CD14-positive monocyte (primary cell): ENCODE data around the gene MED20. TPM values are rescaled to one million over a fixed set of nuclear protein-coding genes. Genes with fewer than 3 reads are reported as not detected.
A peak's percentile ranks its signal among the peaks of the same experiment; 100 is the strongest.

Experiments used
- DNase-seq, 3 donors: peaks; one replicate each; pipeline ENCODE4 v3.0.0-alpha.2; 2011 to 2022
- H2AFZ ChIP-seq: 2 replicates; pipeline ENCODE4 v1.6.0; 2012; ENCODE audit warnings: mild to moderate bottlenecking, low read depth, low read length, inconsistent platforms; ENCODE audit not compliant: insufficient read depth, poor library complexity, severe bottlenecking
- H3K27ac ChIP-seq, 2 donors: 1 replicate in 1 of 2; 2 replicates in 1 of 2; pipeline ENCODE4 v1.5.1; 2012 to 2013; ENCODE audit warnings: low read length in 2 of 2, control low read depth in 1 of 2, inconsistent platforms in 1 of 2, low read depth in 1 of 2, mild to moderate bottlenecking in 1 of 2
- H3K27me3 ChIP-seq, 2 donors: one replicate each; pipeline versions ENCODE4 v1.6.0 to v1.6.1; 2011 to 2013; ENCODE audit warnings: low read length in 2 of 2; ENCODE audit not compliant: control insufficient read depth in 2 of 2, insufficient read depth in 2 of 2
- H3K36me3 ChIP-seq, 2 donors: replicated peaks in 1 of 2; 1 replicate in 1 of 2; 2 replicates in 1 of 2; pipeline versions ENCODE4 v1.5.1 to v1.6.1; 2012 to 2013; ENCODE audit warnings: low read length in 2 of 2, control low read depth in 1 of 2, inconsistent platforms in 1 of 2, mild to moderate bottlenecking in 1 of 2; ENCODE audit not compliant: insufficient read depth in 2 of 2, control insufficient read depth in 1 of 2
- H3K4me1 ChIP-seq, 2 donors: 1 replicate in 1 of 2; 2 replicates in 1 of 2; pipeline versions ENCODE4 v1.5.1 to v1.6.1; 2012 to 2013; ENCODE audit warnings: low read length in 2 of 2, control low read depth in 1 of 2, inconsistent platforms in 1 of 2, mild to moderate bottlenecking in 1 of 2, moderate library complexity in 1 of 2; ENCODE audit not compliant: insufficient read depth in 2 of 2, control insufficient read depth in 1 of 2
- H3K4me2 ChIP-seq: replicated peaks from 2 replicates; pipeline ENCODE3; 2012; ENCODE audit warnings: low read length, moderate library complexity, mild to moderate bottlenecking; ENCODE audit not compliant: poor library complexity, severe bottlenecking; ENCODE audit errors: extremely low read depth
- H3K4me3 ChIP-seq, 3 experiments: fragments of 200-600 bp in 1 of 3; sonication (generic) in 1 of 3; replicated peaks in 1 of 3; 1 replicate in 2 of 3; 2 replicates in 1 of 3; pipeline ENCODE4 v1.5.1; 2011 to 2013; ENCODE audit warnings: low read length in 3 of 3, mild to moderate bottlenecking in 3 of 3, control low read depth in 2 of 3, low read depth in 2 of 3, inconsistent platforms in 1 of 3, moderate library complexity in 1 of 3
- H3K79me2 ChIP-seq: 2 replicates; pipeline ENCODE4 v1.6.0; 2012; ENCODE audit warnings: mild to moderate bottlenecking, control low read depth, inconsistent platforms, low read length, moderate library complexity; ENCODE audit not compliant: insufficient read depth
- H3K9ac ChIP-seq: 2 replicates; pipeline ENCODE4 v1.6.0; 2017; ENCODE audit warnings: low read length, mild to moderate bottlenecking; ENCODE audit not compliant: insufficient read depth, poor library complexity, severe bottlenecking
- H3K9me3 ChIP-seq, 2 donors: replicated peaks in 1 of 2; 1 replicate in 1 of 2; 2 replicates in 1 of 2; pipeline versions ENCODE4 v1.5.1 to v1.6.1; 2012 to 2013; ENCODE audit warnings: low read length in 2 of 2, control low read depth in 1 of 2; ENCODE audit not compliant: control insufficient read depth in 1 of 2, insufficient read depth in 1 of 2
- H4K20me1 ChIP-seq: 2 replicates; pipeline ENCODE4 v1.6.0; 2012; ENCODE audit warnings: mild to moderate bottlenecking, low read length, control low read depth, moderate library complexity; ENCODE audit not compliant: insufficient read depth
- H3K27ac Mint-ChIP-seq, 7 donors: one replicate each; pipeline ENCODE4 v1.8.0; 2020; ENCODE audit warnings: mild to moderate bottlenecking in 7 of 7, mixed read lengths in 7 of 7, moderate library complexity in 6 of 7, inconsistent platforms in 2 of 7
- H3K27me3 Mint-ChIP-seq, 3 donors: one replicate each; pipeline ENCODE4 v1.8.0; 2021 to 2022; ENCODE audit warnings: low read depth in 3 of 3, mild to moderate bottlenecking in 3 of 3, mixed read lengths in 3 of 3, moderate library complexity in 3 of 3, inconsistent platforms in 1 of 3
- H3K36me3 Mint-ChIP-seq, 2 donors: one replicate each; pipeline ENCODE4 v1.8.0; 2020; ENCODE audit warnings: mixed read lengths in 2 of 2, inconsistent platforms in 1 of 2, mild to moderate bottlenecking in 1 of 2
- H3K4me1 Mint-ChIP-seq: one replicate; pipeline ENCODE4 v1.8.0; 2020; ENCODE audit warnings: mild to moderate bottlenecking, mixed read lengths
- H3K4me3 Mint-ChIP-seq, 2 donors: one replicate each; pipeline ENCODE4 v1.8.0; 2020; ENCODE audit warnings: mild to moderate bottlenecking in 2 of 2, mixed read lengths in 2 of 2, moderate library complexity in 1 of 2
- H3K9me3 Mint-ChIP-seq, 7 donors: one replicate each; pipeline ENCODE4 v1.8.0; 2020 to 2022; ENCODE audit warnings: mixed read lengths in 7 of 7, mild to moderate bottlenecking in 6 of 7, moderate library complexity in 6 of 7, inconsistent platforms in 2 of 7
- CTCF ChIP-seq: fragments of 200-600 bp; IDR thresholded peaks from one replicate; pipeline ENCODE4 v1.8.0; 2022; ENCODE audit warnings: antibody characterized with exemption, mild to moderate bottlenecking
- WGBS: methylation state at CpG from one replicate; pipeline ENCODE4 v1.1.5; 2013; ENCODE audit warnings: missing lambda C conversion rate; ENCODE audit not compliant: insufficient coverage; 5-methylcytosine and 5-hydroxymethylcytosine counted together
- intact Hi-C, 2 donors: fragments of 100-400 bp; cut with micrococcal nuclease; formaldehyde crosslinking; loops; one replicate each; pipeline versions ENCODE4 v1.15.0 to v1.15.1; 2023
- polyA plus RNA-seq, 3 donors: library from polyadenylated mRNA; depleted of rRNA in 1 of 3; unstranded in 2 of 3; stranded (reverse) in 1 of 3; fragments of 300-500 nt in 2 of 3; fragments of >200 nt in 1 of 3; fragmentation: Illumina TruSeq in 2 of 3; gene quantifications; 1 replicate in 2 of 3; 2 replicates in 1 of 3; pipeline ENCODE4 v1.2.3, GENCODE V29; 2012 to 2021

MED20 gene
- polyA plus RNA-seq, 3 donors: 6.3 to 16.2 (median 13.6) TPM

GRCh38 chr6:41874741-41875140 lies 46.2 kb downstream of the MED20 start:
- WGBS: 88% methylated on average over 1 of the region's 1 CpG
- Mint-ChIP-seq H3K27me3 (no peaks in the 10 kb centered on the region), H3K27ac (peak overlapping the region in 1 of 7 donors; percentile 42), H3K4me3 (no peak overlapping the region), H3K9me3 (peaks cover 0 to 10% (median 3%) of the 10 kb centered on the region in 7 donors), H3K4me1 (peaks cover 12% of the 10 kb centered on the region), H3K36me3 (peaks cover 3% of the 10 kb centered on the region in 2 donors)
- H3K27ac ChIP-seq: no peak overlapping the region
- H3K36me3 ChIP-seq: no peaks in the 10 kb centered on the region
- peaks cover 6 to 8% of the 10 kb centered on the region in 2 donors for H3K4me1 ChIP-seq
- H4K20me1 ChIP-seq: no peaks in the 10 kb centered on the region
- no peak for TF ChIP-seq CTCF
- H2AFZ ChIP-seq: no peak overlapping the region
- H3K9ac ChIP-seq: no peak overlapping the region
- no peak for DNase-seq
- H3K4me3 ChIP-seq: no peak overlapping the region
- intact Hi-C loops: no loop called here
- no peaks in the 10 kb centered on the region for H3K27me3 ChIP-seq
- H3K79me2 ChIP-seq: no peaks in the 10 kb centered on the region
- peaks cover 0 to 6% of the 10 kb centered on the region in 2 donors for H3K9me3 ChIP-seq
- H3K4me2 ChIP-seq: no peak overlapping the region

GRCh38 chr6:41872147-41872546 lies 48.8 kb downstream of the MED20 start:
- Histone ChIP-seq H3K9ac (no peak overlapping the region), H2AFZ (no peak overlapping the region), H4K20me1 (no peaks in the 10 kb centered on the region), H3K27me3 (no peaks in the 10 kb centered on the region), H3K36me3 (no peaks in the 10 kb centered on the region), H3K79me2 (no peaks in the 10 kb centered on the region), H3K9me3 (peaks cover 0 to 6% of the 10 kb centered on the region in 2 donors), H3K27ac (peak overlapping the region in 1 of 2 donors; percentile 18), H3K4me3 (no peak overlapping the region), H3K4me2 (no peak overlapping the region), H3K4me1 (peaks cover 6 to 8% of the 10 kb centered on the region in 2 donors)
- Mint-ChIP-seq H3K36me3 (peaks cover 4 to 6% of the 10 kb centered on the region in 2 donors), H3K4me1 (peaks cover 12% of the 10 kb centered on the region), H3K27me3 (no peaks in the 10 kb centered on the region), H3K27ac (peak overlapping the region in 5 of 7 donors; percentile 19 to 80 (median 57)), H3K9me3 (peaks cover 0 to 10% (median 3%) of the 10 kb centered on the region in 7 donors), H3K4me3 (no peak overlapping the region)
- DNase-seq: peak; percentile 7 to 33 (median 28)
- no peak for TF ChIP-seq CTCF
- WGBS: no CpG with 5 or more reads among the region's 13 CpGs
- intact Hi-C loops: no loop called here
